GM06990 (cell line): ENCODE results near the gene YARS2.

Experiments
- DNase-seq: peaks from one replicate; pipeline ENCODE4 v3.0.0-alpha.2; 2011; ENCODE audit not compliant: insufficient read length; ENCODE audit errors: extremely low read depth
- H3K27me3 ChIP-seq: replicated peaks from 2 replicates; pipeline ENCODE4 v1.6.0; 2011; ENCODE audit warnings: low read length; ENCODE audit not compliant: control insufficient read depth, insufficient read depth
- H3K36me3 ChIP-seq: 2 replicates; pipeline ENCODE4 v1.5.1; 2011; ENCODE audit warnings: low read length; ENCODE audit not compliant: control insufficient read depth, insufficient read depth
- H3K4me3 ChIP-seq: replicated peaks from 2 replicates; pipeline ENCODE4 v1.5.1; 2011; ENCODE audit warnings: low read depth, mild to moderate bottlenecking, control low read depth, low read length
- CTCF ChIP-seq: IDR thresholded peaks from 2 replicates; pipeline ENCODE4 v1.5.1; 2011; ENCODE audit warnings: low read length, control low read depth, mild to moderate bottlenecking, inconsistent platforms; ENCODE audit not compliant: insufficient read depth, poor library complexity, severe bottlenecking

The YARS2 gene

DNA sequence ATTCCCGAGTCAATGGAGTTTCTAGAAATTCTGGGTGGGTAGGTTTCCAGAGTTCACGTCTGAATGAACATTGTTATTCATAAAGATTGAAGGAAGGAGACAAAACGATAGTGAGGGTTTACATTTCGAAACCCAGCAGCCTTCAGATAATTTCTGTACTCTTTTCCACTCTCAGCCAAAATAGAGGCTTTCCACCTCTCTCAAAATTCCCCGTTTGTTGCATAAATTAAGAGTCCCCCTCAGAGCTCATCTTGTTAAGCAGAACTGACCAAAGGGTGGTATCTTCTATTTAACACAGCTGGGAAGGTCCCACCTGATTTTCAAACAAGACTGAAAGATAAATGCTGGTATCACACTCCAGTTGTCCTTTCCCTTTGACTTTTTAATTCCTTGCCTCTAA is 21.5 kb upstream of the YARS2 start:
- no peak for TF ChIP-seq CTCF
- no peak for DNase-seq

GRCh38 chr12:32776258-32776657 is 20.6 kb upstream of the YARS2 start:
- Histone ChIP-seq H3K27me3 (no peaks in the 10 kb centered on the region), H3K4me3 (no peak overlapping the region), H3K36me3 (no peaks in the 10 kb centered on the region)
- TF ChIP-seq CTCF: no peak
- no peak for DNase-seq

More for the DNA sequence above, 21.5 kb upstream of the YARS2 start:
- Histone ChIP-seq H3K27me3 (no peaks in the 10 kb centered on the region), H3K4me3 (no peak overlapping the region), H3K36me3 (no peaks in the 10 kb centered on the region)

- DNase-seq: no peak
- no peak for TF ChIP-seq CTCF
- H3K36me3 ChIP-seq: no peaks in the 10 kb centered on the region
- no peaks in the 10 kb centered on the region for H3K27me3 ChIP-seq
- no peak overlapping the region for H3K4me3 ChIP-seq
Observed at GRCh38 chr12:32773691-32774090, 18.0 kb upstream of the YARS2 start.

DNA sequence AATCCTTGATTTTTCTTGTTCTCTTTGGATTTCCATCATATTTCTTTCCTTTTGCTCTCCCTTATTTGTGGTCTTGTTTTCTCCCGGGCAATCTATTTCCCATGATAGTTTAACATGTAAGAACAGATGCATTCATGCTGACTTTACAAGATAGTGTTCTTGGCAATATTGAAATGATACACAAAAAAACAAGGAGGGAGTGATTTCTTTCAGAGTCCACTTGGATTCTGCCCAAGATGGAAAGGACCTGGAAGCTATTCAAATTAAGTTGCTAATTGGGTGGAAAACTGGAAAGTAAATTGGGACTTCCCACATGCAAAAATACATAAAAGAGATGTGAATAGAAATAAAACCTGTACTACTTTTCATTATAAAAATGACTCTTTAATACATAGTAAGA is 14.4 kb upstream of the YARS2 start:
- Histone ChIP-seq H3K4me3 (no peak overlapping the region), H3K27me3 (no peaks in the 10 kb centered on the region), H3K36me3 (no peaks in the 10 kb centered on the region)
- TF ChIP-seq CTCF: no peak
- no peak for DNase-seq

DNA sequence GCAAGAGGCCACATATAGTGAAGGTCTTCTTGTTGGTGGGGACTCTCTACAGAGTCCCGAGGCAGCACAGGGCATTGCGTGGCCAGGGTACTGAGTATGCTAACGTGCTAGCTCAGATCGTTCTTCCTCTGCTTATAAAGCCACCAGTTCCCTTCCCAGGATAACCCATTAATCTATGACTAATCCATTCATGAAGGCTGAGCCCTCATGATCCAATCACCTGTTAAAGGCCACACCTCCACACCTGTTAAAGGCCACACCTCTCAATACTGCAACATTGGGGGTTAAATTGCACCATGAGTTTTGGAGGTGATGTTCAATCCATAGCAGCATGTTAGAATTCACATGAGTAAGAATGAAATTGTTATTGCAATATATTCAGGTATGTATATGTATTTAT is 12.8 kb upstream of the YARS2 start:
- Histone ChIP-seq H3K36me3 (no peaks in the 10 kb centered on the region), H3K27me3 (no peaks in the 10 kb centered on the region), H3K4me3 (no peak overlapping the region)
- no peak for DNase-seq
- TF ChIP-seq CTCF: no peak

GRCh38 chr12:32765906-32766305 is 10.2 kb upstream of the YARS2 start:
- H3K36me3 ChIP-seq: no peaks in the 10 kb centered on the region
- no peaks in the 10 kb centered on the region for H3K27me3 ChIP-seq
- TF ChIP-seq CTCF: no peak
- no peak for DNase-seq
- H3K4me3 ChIP-seq: no peak overlapping the region
